Activated gamma-delta T cell treated with Interleukin-2 at 50 U/mL for 16 hours (primary cell): ENCODE results near the gene PPP6R2.

Experiments used
- DNase-seq: peaks from one replicate; pipeline ENCODE4 v3.0.0-alpha.2; 2020

PPP6R2 gene

DNA sequence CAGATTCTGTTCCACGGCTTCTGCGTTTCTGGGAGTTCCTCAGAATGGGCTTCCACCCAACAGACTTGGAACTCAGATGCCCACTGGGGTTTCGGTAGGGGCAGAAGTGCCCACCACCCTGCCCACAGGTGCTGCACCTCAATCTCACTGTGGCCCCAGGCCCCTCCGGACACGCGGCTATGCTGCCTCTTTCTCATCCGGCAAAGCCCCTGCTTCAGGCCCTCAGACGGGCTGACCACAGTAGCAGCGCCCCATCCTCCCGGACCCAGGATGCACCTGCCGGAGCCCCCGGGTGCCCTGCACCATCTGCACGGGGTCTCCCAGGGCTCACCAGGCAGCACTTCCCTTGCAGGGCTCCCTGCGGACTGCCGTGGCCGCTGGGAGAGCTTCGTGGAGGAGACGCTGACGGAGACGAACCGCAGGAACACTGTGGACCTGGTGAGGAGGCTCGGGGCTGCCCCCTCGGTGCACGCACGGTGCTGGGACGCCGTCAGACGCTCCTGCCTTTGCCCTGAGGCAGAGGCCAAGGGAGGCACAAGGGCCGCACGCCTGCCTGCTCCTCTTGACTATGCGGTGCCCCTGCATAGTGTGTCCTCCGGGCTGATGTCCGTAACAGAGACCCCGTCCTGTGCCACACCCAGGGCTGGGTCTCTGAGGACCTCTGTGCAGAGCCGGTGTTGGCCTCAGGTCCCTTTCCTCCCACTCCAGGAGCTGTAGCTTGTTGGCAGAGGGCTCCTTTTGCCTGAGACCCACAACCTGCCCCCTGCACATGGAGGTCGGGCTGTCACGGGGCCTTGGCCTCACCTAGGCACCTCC is 93.1 kb downstream of the PPP6R2 start:
- DNase-seq, result no peak

GRCh38 chr22:50436841-50437341 is 93.8 kb downstream of the PPP6R2 start:
- DNase-seq, result no peak

DNA sequence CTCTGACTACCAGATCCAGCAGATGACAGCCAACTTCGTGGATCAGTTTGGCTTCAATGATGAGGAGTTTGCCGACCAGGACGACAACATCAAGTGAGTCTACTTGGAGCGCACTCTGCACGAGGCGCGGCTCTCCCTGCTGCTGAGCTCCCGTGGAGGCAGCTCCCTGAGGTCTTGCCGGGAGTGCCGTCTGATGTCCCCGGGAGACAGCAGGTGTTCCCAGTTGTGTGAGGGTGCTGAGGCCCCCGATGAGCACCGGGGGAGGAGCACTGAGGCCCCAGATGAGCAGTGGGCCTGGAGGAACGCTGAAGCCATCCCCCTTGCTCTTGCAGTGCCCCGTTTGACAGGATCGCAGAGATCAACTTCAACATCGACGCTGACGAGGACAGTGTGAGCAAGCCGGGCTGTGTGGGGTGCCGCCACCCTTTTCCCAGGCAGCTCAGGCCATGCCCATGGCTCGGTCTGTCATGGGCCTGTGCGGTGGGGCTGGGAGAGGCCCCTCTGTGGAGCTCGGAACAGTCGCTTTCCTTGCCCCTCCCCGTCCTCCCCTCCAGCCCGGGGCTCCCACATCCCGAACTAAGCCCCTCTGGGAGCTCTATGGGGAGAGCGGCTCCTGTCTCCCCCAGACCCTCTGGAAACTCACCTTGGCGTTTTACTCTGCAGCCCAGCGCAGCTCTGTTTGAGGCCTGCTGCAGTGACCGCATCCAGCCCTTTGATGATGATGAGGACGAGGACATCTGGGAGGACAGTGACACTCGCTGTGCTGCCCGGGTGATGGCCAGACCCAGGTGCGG is 94.6 kb downstream of the PPP6R2 start:
- no peak for DNase-seq

DNA sequence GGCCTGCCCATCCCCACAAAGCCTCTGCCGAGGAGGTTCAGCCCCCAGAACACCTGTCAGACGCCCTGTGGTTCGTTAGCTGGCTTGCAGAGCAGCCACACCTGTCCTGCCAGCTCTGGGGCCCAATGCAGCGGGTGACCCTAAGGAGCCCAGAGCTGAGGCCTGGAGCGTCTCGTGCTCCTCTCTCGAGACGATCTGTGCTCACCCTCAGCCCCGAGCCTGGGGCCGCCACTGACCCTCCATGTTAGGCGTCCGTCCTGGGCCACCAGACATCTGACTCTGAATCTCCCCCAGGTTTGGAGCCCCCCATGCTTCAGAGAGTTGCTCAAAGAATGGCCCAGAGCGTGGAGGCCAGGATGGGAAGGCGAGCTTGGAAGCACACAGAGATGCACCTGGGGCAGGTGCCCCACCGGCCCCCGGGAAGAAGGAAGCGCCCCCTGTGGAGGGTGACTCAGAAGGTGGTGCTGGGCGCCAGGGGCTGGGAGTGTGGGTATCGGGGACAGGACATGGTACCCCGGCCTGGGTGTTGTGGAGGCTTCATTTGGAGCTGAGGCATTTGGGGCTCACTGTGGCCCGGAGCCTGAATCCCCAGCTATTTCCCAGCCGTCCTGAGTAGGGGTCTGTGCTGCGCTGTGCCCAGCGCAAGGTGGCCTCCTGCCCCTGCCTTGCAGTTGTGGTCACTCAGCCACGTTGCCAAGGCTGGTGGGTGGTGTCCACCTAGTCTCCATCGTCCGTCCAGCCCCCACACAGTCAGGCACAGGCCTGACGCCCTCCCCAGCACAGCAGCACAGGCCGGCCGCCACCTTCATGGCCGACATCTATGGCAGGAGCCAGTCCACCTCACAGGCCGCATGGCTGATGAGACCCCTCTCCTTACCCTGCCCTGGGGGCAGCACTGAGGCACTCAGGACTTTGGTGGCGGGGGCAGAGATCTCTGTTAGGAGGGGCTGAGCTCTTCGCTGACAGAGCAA is 95.5 kb downstream of the PPP6R2 start:
- DNase-seq, result no peak

- no peak for DNase-seq
Measured at GRCh38 chr22:50439314-50439870, 96.3 kb downstream of the PPP6R2 start.

- DNase-seq, result no peak
Measured at GRCh38 chr22:50439871-50440331, 96.8 kb downstream of the PPP6R2 start.

- DNase-seq, result no peak
Measured at GRCh38 chr22:50440544-50441249, 97.6 kb downstream of the PPP6R2 start.

DNA sequence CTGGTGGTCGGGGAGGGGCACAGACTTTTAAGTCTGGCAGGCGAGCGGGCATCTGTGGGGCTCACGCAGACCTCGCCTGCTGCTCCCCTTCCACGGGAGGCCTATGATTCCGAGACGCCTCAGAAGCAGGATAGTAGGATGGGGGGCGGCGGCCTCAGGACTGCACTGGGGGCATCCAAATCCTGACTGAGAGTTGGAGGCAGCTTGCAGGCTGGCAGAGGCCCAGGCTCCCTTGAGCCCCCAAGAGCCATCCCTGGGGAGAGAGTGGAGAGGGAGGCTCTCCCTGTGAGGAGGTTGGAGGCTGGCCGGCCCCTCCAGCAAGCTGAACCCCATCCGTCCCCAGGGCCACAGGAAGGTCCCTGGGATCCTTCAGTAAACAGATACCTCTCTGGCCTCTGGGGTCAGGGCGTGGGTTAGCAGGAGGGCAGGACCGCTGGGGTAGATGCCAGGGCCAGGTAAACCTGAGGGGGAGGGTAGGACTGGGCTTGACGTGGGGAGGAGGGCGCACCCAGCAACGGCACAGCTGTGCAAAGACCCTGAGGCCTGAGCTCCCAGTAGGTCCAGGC is 98.4 kb downstream of the PPP6R2 start:
- no peak for DNase-seq

DNA sequence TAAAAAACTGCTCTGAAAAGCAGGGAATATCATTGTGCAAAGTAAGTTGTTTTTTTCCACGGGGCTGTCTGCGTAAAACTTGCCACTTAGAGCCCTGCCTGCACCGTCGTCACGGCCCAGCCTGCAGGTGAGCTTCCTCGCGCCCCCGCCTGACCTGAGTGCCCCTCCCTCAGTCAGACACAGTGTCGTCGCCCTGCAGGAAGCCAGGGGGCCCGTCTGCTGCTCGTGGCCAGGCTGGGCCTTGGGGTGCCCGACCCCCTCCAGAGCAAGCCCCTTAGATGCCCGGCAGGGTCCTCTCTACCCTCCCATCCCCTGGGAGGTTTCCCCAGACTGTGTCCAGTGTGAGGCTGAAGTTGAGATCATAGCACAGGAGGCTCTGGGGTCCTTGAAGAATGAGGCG is 100.1 kb downstream of the PPP6R2 start:
- DNase-seq, result no peak

GRCh38 chr22:50443801-50444625 is 100.9 kb downstream of the PPP6R2 start:
- no peak for DNase-seq

- no peak for DNase-seq
Measured at GRCh38 chr22:50444663-50445062, 101.5 kb downstream of the PPP6R2 start.

- peak; percentile 56 for DNase-seq
Measured at GRCh38 chr22:50445071-50445879, 102.1 kb downstream of the PPP6R2 start.

- no peak for DNase-seq
Measured at GRCh38 chr22:50445880-50446707, 103.0 kb downstream of the PPP6R2 start.

- DNase-seq, result no peak
Measured at GRCh38 chr22:50446708-50447575, 103.8 kb downstream of the PPP6R2 start.

DNA sequence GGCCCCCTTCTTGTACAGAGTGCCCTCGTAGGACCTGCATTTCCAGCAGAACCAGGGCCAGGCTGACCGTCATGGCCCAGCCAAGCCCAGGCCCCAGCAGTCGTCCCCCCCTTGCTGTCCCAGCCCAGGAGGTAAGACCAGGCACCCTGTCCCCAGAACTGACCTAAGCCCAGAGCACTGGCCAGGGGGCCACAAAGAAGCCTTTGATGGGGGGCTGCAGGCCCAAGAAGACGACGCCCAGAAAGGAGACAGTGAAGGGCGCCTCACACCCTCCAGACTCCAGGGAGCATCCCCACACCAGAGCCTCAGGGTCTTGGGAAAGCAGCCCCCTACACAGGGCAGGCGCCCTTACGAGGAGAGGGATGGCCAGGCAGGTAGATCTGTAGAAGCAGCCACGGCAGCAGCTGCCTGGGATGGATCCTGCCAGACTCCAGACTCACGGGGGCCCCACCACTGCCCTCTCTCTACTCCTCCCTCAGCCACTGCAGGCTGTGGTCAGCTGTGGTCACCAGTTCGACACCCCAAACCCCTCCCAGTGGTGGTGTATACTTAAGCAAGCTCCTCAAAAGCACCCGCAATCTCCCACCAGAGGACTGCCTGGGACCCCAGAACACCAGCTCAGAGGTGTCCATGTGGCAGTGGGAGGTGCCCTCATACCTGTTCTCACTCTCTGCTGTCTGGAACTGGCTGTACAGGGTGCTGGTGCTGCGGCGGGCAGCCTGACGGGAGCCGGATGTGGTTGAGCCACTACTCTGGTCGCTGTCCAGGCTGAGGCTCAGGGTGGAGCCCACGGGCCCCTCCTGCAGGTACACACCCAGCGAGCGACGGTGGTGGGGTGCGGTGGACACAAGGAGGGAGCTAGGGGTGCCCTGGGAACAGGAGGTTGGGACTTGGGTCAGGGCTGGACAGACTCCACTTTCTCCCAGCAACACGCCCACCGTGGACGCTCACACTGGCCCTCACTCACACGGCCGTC is 104.7 kb downstream of the PPP6R2 start:
- DNase-seq, result no peak

DNA sequence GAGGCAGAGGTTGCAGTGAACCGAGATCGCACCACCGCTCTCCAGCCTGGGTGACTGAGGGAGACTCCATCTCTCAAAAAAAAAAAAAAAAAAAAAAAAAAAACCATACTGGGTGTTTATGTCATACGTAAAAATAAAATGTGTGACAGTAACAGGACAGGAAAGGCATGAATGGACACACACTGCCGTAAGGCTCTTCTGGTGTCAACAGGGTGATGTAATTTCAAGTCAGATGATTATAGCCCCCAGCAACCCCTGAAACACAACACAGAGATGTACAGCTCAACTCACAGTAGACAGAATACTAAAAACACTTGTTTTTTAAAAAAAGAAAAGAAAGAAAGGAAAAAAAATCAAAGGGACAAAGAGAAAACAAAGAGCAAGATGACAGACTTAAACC is 109.5 kb downstream of the PPP6R2 start:
- DNase-seq, result no peak
